Stomach (tissue), 9 donors: ENCODE data around the gene MARCHF10. TPM values are rescaled to one million over a fixed set of nuclear protein-coding genes. Genes with fewer than 3 reads are reported as not detected.
A peak's percentile ranks its signal among the peaks of the same experiment; 100 is the strongest.

Source experiments
- DNase-seq, 2 donors: peaks; one replicate each; pipeline versions ENCODE4 v3.0.0 to v3.0.0-alpha.2; 2013 to 2019
- H3K27ac ChIP-seq, 5 donors: fragments of 200-600 bp in 4 of 5; sonication (generic) in 4 of 5; one replicate each; pipeline ENCODE4 v1.5.1; 2013 to 2019; ENCODE audit warnings: mild to moderate bottlenecking in 1 of 5, moderate library complexity in 1 of 5
- H3K27me3 ChIP-seq, 3 donors: fragments of 200-600 bp; sonication (generic); one replicate each; pipeline ENCODE4 v1.5.1; 2017 to 2019; ENCODE audit warnings: mixed run types in 1 of 3
- H3K36me3 ChIP-seq, 4 donors: fragments of 200-600 bp; sonication (generic); 1 replicate in 3 of 4; 2 replicates in 1 of 4; pipeline ENCODE4 v1.5.1; 2016 to 2019
- H3K4me1 ChIP-seq, 4 donors: fragments of 200-600 bp; sonication (generic); one replicate each; pipeline ENCODE4 v1.5.1; 2016 to 2019
- H3K4me3 ChIP-seq, 4 donors: fragments of 200-600 bp; sonication (generic) in 3 of 4; one replicate each; pipeline ENCODE4 v1.5.1; 2016 to 2019; ENCODE audit warnings: mild to moderate bottlenecking in 1 of 4
- H3K9me3 ChIP-seq, 4 donors: fragments of 200-600 bp; sonication (generic); one replicate each; pipeline ENCODE4 v1.5.1; 2016 to 2019
- CTCF ChIP-seq, 7 experiments: fragments of 450-650 bp in 4 of 7; fragments of 200-600 bp in 3 of 7; sonication (generic) in 3 of 7; IDR thresholded peaks; one replicate each; pipeline ENCODE4 v1.5.1; 2016 to 2019; ENCODE audit warnings: antibody characterized with exemption in 7 of 7, control low read depth in 2 of 7, mild to moderate bottlenecking in 1 of 7
- EP300 ChIP-seq: sonication (generic); formaldehyde crosslinking; IDR thresholded peaks from one replicate; pipeline ENCODE4 v1.6.1; 2017; ENCODE audit warnings: antibody characterized with exemption
- POLR2A ChIP-seq, 4 donors: fragments of 450-650 bp; IDR thresholded peaks; one replicate each; pipeline ENCODE4 v1.6.1; 2016; ENCODE audit warnings: antibody characterized with exemption in 4 of 4, control low read depth in 2 of 4, mild to moderate bottlenecking in 1 of 4, moderate library complexity in 1 of 4
- POLR2AphosphoS5 ChIP-seq, 3 donors: sonication (generic); formaldehyde crosslinking; IDR thresholded peaks; one replicate each; pipeline ENCODE4 v1.6.1; 2016; ENCODE audit warnings: antibody characterized with exemption in 3 of 3
- WGBS, 5 donors: extraction: QIAGEN DNeasy Blood & Tissue Kit in 3 of 5; methylation state at CpG; one replicate each; pipeline versions ENCODE4 v1.1.5 to v1.1.7; 2013 to 2018; 5-methylcytosine and 5-hydroxymethylcytosine counted together
- intact Hi-C: fragments of 100-400 bp; cut with DNase I; formaldehyde crosslinking; loops from one replicate; pipeline ENCODE4 v1.15.1; 2023; ENCODE audit warnings: low total_unique reads
- polyA plus RNA-seq, 3 donors: library from polyadenylated mRNA; stranded (reverse); fragments of 200-250 nt; gene quantifications; one replicate each; pipeline ENCODE4 v1.2.3, GENCODE V29; 2013
- total RNA-seq, 5 donors: library from RNA; depleted of rRNA; stranded (reverse); fragments of >200 nt; gene quantifications; one replicate each; pipeline versions ENCODE4 v1.1.0 to v1.2.3, GENCODE V29; 2014 to 2016
- donor health status: healthy with polysubstance abuse.
- donor health status: Bipolar disorder and iron deficiency.
- donor health status: healthy.

Gene MARCHF10
- total and polyA plus RNA-seq, 8 donors = 0.31 to 0.89 TPM; not detected in 6

- H3K4me3 ChIP-seq = no peak overlapping the region
- intact Hi-C loops = no loop called here
- H3K9me3 ChIP-seq = no peaks in the 10 kb centered on the region
- H3K27me3 ChIP-seq = no peaks in the 10 kb centered on the region
- TF ChIP-seq POLR2AphosphoS5 (IDR thresholded peaks at IDR 0.05) = no peak
- no peak for TF ChIP-seq POLR2A (IDR thresholded peaks at IDR 0.05)
- no peak for TF ChIP-seq CTCF (IDR thresholded peaks at IDR 0.05)
- no peak for TF ChIP-seq EP300
- no peaks in the 10 kb centered on the region for H3K36me3 ChIP-seq
- WGBS, 5 donors = 73 to 87% (median 85%) methylated on average over 8 of the region's 8 CpGs
- H3K4me1 ChIP-seq = no peaks in the 10 kb centered on the region
- peak in 1 of 2 donors; percentile 54 for DNase-seq
- no peak overlapping the region for H3K27ac ChIP-seq
Measured at GRCh38 chr17:62737513-62737912, 70.6 kb downstream of the MARCHF10 start.

- Histone ChIP-seq H3K4me3 (no peak overlapping the region), H3K27ac (no peak overlapping the region), H3K27me3 (no peaks in the 10 kb centered on the region), H3K36me3 (no peaks in the 10 kb centered on the region), H3K9me3 (no peaks in the 10 kb centered on the region), H3K4me1 (no peaks in the 10 kb centered on the region)
- no peak for DNase-seq
- intact Hi-C loops = no loop called here
- TF ChIP-seq POLR2AphosphoS5 (IDR thresholded peaks at IDR 0.05) (no peak), POLR2A (IDR thresholded peaks at IDR 0.05) (no peak), EP300 (no peak), CTCF (IDR thresholded peaks at IDR 0.05) (no peak)
- 67 to 85% (median 79%) methylated on average over 7 of the region's 7 CpGs for WGBS, 5 donors
Measured at GRCh38 chr17:62735044-62735651, 73.0 kb downstream of the MARCHF10 start.

- TF ChIP-seq EP300 = no peak
- no peak for TF ChIP-seq POLR2AphosphoS5 (IDR thresholded peaks at IDR 0.05)
- TF ChIP-seq CTCF (IDR thresholded peaks at IDR 0.05) = no peak
- TF ChIP-seq POLR2A (IDR thresholded peaks at IDR 0.05) = no peak
- Histone ChIP-seq H3K4me1 (no peaks in the 10 kb centered on the region), H3K36me3 (no peaks in the 10 kb centered on the region), H3K4me3 (no peak overlapping the region), H3K27me3 (no peaks in the 10 kb centered on the region), H3K27ac (no peak overlapping the region), H3K9me3 (no peaks in the 10 kb centered on the region)
- WGBS, 5 donors = 82 to 89% (median 86%) methylated on average over 5 of the region's 5 CpGs
- no peak for DNase-seq
- intact Hi-C loops = no loop called here
Measured at GRCh38 chr17:62732125-62732524, 76.0 kb downstream of the MARCHF10 start.

GRCh38 chr17:62727916-62728672 lies 80.0 kb downstream of the MARCHF10 start:
- TF ChIP-seq POLR2AphosphoS5 (IDR thresholded peaks at IDR 0.05) (no peak), EP300 (no peak), POLR2A (IDR thresholded peaks at IDR 0.05) (no peak), CTCF (IDR thresholded peaks at IDR 0.05) (no peak)
- Histone ChIP-seq H3K9me3 (no peaks in the 10 kb centered on the region), H3K36me3 (no peaks in the 10 kb centered on the region), H3K27ac (no peak overlapping the region), H3K4me1 (peaks cover 0 to 12% (median 4%) of the 10 kb centered on the region in 4 donors), H3K4me3 (no peak overlapping the region), H3K27me3 (no peaks in the 10 kb centered on the region)
- intact Hi-C loops = no loop called here
- WGBS, 5 donors = 63 to 73% (median 69%) methylated on average over 6 of the region's 6 CpGs
- DNase-seq = no peak
